IPS DF 19.7 (cell line): ENCODE data around the gene LRBA.
"Not testable (repeated sequence)": the region's sequence is repeated elsewhere in the genome, so short reads cannot be mapped to it uniquely, and the experiment has no call there.

Source experiments
- DNase-seq: peaks from one replicate; pipeline ENCODE4 v3.0.0-alpha.2; 2013; ENCODE audit warnings: low read depth, low spot score

The LRBA gene

DNA sequence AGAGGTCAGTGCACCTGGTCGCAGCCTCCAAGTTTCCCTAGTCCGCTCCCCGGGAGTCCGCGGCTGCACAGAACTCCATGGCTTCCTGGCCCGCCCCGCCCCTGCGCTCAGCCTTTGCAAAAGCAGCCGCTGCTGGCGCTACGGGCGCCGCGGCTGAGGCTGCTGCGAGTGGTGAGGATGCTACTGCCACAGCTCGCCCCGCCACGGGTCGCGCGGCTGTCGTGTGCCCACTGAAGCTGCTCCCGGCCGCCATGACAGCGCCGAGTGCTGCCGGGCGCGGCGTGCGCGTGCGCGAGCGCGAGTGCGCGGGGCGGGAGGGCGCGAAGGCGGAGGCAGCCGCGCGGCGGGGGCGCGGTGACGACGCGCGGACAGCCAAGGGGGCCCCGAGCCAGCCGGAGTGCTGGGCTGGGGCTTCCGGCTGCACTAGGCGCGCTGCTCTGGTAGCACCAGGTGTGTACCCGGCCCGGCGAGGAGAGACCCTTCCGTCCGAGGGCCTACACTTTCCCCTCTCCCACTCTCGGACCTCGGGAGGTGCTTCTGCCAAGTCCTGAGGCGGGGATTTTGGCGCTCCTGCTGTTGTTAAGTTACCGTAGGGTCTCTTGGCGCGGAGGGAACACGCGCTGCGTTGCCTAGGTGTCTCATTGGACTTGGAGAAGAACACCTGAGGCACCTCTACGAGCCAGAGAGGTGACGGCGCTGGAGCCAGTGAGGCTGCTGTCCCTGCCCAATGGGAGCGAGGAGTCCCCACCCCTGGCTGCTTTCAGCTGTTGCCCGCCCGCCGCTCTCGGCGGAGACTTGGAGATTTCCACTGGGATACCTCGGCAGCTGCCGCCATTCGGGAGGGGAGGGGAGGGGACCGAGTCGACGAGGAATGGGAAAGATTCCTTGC lies 619 bp upstream of the LRBA start:
- peak; percentile 54 for DNase-seq

DNA sequence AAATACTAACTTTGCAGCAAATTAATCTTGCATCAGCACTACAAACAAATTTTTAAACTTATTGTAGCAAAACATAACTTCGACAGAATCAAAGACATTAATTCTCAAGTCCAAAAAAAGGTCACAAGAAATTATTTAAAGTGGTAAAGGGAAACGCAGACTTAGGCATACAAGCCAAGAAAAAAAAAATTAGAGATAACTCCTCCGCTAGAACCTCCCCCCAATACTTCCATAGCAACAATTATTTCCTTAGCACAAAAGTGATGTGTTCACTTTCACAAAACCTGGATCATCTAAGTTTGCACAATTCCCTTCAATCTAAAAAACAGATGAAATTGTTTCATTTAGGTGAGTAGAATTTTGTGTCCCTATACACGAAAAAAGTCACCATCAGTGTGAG lies 1.1 kb downstream of the LRBA start:
- no peak for DNase-seq

DNA sequence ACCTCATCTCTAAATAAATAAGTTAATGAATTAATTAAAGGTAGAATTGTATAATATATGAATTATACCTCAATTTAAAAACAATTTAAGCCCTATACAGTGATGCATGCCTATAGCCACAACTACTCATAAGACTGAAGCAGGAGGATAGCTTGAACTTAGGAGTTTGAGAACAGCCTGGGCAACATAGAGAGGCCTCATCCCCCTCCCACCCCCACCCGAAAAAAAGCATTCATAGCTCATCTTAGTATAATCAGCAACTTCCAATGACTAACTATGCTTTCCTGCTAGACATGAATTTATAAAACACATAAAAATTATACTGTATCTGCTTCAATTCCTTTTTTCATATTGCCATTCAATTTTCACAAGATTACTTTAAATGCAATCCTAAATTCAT lies 1.6 kb downstream of the LRBA start:
- DNase-seq: no peak

DNA sequence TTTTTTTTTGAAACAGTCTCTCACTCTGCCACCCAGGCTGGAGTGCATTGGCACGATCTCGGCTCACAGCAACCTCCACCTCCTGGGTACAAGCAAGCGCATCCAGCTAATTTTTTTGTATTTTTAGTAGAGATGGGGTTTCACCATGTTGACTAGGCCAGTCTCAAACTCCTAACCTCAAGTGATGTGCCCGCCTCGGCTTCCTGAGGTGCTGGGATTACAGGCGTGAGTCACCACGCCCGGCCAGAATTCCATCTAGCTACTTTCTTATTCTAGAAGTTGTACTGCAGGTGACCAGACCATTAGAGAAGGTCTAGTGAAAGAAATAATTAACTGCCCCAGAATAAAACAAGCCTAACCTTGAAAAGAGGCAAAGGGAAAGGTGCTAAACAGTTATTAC lies 2.3 kb downstream of the LRBA start:
- DNase-seq: no peak

DNA sequence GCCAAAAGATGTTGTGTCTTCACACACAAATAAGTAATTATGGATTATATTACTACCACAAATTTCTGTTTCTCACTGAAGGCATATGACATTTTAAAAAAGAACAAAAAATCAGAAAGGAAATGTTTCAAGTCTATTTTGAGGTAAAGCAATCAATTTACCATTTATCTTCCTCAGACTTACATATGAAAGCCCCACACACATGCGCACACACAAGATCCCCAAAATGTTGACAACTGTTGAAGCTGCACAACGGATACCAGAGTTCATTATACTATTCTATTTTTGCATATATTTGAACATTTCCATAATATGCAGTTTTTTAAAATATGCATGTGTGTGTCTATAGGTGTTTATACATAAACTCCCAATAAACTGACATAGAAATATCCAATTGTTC lies 2.7 kb downstream of the LRBA start:
- no peak for DNase-seq

DNA sequence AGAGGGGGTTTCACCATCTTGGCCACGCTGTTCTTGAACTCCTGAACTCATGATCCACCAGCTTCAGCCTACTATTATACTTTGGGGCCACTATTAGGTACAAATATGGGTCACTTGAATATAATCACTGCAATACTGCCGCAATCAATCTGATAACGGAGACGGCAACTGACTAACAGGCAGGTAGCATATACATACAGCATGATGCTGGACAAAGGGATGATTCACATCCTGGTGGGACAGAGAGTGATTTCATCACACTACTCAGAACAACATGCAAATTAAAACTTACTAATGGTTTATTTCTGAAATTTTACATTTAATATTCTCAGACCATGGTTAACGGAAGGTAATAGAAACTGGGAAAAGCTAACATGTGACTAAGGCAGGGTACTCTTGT lies 10.9 kb downstream of the LRBA start:
- no peak for DNase-seq

DNA sequence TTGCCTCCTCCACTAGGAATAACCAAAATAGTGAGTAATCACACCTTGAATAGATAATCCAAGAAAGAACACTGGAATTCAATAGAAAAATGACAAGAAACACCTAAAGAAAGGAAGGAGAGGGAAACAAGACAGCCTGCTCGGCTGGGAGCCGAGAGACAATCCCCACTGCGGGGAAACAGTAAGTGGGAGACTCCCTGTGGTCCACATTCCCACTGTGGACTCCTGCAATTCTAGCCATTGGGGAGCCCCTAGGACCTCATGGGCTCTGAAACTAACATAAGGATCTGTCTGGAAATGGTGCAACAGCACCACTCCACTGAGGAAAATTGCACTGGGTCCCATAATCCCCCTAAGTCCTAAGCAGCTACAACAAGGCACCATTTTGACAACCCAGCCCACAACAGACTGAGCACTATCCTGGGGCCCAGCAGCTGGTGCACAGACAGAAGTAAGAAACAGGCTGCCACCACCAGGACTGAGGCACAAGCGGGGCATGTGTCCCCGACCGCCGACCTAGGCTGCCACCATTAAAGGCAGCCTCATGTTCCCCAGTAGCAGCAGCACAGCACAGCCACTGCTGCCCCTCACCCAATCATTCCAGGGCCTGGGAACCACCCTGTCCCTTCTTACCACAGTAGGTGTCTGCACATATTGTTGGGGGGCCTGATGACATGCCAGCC lies 14.2 kb downstream of the LRBA start:
- DNase-seq: no peak

DNA sequence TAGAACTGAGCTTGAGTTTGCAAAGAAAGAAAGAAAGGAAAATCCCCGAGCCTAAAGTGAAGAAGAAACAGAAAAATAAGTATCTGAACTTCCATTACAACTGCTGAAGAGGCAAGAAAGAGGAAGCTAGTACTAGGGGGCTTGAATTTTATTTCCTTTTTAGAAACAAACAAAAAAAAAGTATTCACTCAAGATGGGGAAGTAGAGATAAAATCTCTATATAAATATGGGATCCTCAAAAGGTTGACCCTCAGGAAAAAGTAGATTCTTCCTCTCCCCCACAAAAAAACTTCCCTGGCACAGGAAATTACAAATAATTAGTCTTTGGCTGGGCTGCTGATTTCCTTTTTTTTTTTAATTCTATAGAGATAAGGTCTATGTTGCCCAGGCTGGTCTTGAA lies 16.0 kb downstream of the LRBA start:
- no peak for DNase-seq

DNA sequence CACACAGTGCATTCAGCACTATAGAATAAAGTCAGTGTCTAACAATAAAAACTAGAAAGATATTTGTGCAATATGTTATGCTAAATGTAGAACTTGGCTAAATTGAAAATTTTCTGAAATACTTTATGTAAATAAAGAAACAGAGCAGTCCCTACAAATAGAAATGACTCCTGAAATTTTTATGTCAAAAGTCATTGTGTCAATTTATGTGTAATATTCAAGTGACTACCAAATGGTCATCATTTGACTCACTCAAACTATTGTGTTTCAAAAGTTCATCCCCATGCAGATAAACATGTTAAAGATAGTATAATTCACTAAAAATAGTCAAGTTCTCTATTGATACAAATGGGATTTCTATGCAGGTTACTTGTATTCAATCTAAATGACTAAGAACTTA lies 17.9 kb downstream of the LRBA start:
- no peak for DNase-seq

DNA sequence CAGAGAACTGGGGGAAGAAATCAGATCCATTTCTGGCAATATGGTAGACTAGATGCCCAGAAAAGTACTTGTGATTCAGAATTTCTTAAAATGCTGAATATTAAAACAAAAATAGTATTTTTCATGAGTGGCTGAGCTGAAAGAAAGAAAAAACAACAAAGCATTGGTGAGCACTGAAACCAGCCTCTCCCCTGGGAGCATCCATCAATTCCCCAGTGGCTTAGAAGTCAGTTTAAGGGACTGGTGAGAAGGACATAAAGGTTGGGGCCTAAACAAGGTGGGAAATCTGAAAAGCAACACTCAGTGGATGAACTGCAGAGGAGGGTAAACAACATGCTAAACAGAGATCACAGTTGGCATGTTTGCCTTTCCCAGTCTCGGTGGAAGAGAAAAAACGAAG lies 20.4 kb downstream of the LRBA start:
- no peak for DNase-seq

DNA sequence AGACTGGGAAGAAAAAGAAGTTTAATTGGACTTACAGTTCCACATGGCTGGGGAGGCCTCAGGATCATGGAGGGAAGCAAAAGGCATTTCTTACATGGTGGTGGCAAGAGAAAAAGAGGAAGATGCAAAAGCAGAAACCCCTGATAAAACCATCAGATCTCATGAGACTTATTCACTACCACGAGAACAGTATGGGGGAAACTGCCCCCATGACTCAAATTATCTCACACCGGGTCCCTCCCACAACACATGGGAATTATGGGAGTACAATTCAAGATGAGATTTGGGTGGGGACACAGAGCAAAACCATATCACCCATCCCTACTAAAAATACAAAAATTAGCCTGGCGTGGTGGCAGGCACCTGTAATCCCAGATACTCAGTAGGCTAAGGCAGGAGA lies 21.5 kb downstream of the LRBA start:
- DNase-seq: not testable (repeated sequence)

DNA sequence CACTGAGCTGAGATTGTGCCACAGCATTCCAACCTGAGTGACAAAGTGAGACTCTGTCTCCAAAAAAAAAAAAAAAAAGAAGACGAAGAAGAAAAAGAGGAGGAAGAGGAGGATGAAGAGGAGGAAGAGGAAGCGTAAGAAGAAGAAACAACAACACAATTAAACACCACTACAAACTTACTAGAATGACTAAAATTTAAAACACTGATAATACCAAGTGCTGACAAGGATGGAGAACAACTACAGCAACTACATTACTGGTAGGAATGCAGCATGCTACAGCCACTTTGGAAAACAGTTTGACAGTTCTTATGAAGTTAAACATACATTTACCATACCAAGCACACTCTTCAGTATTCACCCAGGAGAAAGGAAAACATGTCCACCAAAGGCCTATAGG lies 24.1 kb downstream of the LRBA start:
- DNase-seq: no peak

DNA sequence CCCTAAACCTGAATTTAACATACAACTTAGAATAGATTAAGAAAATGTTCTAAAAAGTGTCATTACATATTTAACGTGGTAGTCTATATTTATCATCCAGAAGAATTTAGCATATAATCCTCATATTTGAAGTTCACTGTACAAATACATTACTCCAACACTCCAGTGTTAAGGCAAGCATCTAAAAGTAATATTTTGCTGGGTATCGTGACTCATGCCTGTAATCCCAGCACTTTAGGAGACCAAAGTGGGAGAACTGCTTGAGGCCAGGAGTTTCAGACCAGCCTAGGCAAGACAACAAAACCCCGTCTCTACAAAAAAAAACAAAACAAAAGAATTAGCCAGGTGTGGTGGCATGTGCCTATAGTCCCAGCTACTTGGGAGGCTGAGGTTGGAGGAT lies 24.8 kb downstream of the LRBA start:
- DNase-seq: no peak

DNA sequence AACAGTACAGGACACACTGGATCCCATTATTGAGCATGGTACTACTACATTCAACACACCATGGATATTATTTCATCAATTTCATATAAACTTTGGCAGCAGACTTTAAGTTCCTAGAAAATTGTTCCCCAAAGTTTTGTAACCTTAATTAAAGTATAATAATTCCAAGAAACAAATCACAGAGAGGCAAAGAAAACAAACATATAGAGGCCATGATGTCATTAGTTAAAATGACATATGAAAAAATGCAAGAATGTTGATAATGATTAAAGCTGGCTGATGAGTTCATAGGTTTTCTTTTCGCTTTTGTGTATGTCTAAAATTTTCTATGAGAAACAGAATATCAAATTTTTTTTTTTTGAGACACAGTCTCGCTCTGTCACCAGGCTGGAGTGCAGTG lies 26.8 kb downstream of the LRBA start:
- no peak for DNase-seq

DNA sequence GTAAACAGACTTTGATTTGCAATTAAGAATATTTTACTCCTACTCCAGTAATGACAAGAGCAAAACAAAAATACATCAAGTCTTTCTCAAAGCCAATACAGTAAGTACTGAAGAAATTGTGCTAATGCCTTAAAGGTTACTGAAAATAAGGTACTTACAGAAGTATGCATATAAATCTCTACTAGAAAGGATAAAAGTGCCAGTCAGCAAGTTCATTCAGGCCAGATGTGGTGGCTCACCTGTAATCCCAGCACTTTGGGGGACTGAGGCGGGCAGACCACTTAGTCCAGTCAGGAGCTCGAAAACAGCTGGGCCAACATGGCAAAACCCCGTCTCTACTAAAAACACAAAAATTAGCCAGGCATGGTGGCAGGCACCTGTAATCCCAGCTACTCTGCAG lies 27.9 kb downstream of the LRBA start:
- DNase-seq: no peak

DNA sequence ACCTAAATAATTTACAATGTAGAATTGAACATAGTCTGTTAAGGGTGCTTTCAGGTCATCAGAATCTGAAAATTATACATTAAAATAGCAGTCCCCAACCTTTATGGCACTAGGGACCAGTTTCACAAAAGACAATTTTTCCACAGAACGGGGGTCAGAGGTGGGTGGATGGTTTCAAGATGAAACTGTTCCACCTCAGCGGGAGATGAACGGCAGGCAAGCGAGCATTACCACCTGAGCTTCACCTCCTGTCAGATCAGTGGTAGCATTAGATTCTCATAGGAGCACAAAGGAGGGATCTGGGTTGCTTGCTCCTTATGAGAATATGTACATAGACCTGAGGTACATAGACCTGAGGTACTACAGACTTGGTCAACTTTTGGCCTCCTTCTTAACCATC lies 29.0 kb downstream of the LRBA start:
- no peak for DNase-seq

DNA sequence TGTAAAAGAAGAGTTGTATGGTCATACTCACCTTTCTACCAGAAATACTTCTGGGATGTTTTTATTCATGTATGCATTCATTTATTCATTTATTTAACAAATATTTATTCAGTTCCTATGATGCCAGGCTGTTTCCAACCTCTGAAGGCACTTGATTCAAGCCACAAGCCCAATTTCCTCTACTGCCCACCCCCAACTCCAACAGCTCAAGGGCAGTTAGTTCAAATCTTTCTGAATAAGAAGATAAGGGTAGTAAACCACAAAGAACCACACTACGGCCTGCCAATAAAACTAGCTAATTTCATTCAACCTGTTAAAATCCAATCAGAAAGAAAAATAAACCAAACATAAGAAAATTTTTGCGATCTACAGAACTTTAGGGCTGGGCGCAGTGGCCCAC lies 31.2 kb downstream of the LRBA start:
- DNase-seq: no peak

DNA sequence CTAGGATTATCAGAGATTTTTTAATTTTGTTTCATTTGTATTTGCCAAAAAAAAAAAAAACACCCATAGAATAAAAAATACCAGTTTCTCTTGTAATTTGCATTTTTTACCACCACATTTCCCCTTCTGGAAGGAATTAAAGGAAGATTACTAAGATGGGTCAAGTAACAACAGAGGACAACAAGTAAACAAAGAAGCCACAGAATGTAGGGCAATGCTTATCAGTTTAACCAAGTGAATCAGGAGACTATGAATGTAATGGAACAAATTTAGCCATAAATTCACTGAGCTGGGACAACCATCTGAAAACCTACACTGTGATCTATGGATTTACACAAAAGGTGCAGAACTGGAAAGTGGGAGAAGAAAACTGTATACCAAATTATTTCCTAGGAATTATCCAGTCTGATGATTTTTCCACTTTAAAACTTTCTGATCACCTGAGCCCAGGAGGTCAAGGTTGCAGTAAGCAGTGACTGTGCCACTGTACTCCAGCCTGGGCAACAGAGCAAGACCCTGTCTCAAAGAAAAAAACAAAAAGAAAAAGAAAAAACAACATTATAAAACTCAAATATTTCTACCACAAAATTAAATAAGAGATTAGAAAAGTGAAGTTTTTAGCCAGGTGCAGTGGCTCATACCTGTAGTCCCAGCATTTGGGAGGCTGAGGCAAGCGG lies 32.4 kb downstream of the LRBA start:
- DNase-seq: no peak

DNA sequence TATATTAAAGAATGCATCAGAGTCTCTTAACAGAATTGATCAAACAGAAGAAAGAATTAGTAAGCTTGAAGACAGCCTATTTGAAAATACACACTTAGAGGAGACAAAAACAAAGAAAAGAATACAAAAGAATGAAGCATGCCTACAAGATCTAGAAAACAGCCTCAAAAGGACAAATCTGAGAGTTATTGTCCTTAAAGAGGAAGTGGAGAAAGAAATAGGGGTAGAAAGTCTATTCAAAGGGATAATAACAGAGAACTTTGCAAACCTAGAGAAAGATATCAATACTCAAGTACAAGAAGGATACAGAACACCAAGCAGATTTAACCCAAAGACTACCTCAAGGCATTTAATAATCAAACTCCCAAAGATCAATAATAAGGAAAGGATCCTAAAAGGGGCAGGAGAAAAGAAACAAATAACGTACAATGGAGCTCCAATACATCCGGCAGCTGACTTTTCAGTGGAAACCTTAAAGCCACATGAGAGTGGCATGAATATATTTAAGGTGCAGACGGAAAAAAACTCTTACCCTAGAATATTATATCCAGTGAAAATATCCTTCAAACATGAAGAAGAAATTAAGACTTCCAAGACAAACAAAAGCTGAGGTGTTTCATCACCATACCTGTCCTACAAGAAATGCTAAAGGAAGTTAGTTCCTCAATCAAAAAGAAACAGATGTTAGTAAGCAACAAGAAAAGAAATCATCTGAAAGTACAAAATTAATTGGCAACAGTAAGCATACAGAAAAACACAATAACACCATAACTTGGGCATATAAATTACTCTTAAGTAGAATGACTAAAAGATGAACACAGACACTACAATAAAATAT lies 36.1 kb downstream of the LRBA start:
- DNase-seq: no peak

DNA sequence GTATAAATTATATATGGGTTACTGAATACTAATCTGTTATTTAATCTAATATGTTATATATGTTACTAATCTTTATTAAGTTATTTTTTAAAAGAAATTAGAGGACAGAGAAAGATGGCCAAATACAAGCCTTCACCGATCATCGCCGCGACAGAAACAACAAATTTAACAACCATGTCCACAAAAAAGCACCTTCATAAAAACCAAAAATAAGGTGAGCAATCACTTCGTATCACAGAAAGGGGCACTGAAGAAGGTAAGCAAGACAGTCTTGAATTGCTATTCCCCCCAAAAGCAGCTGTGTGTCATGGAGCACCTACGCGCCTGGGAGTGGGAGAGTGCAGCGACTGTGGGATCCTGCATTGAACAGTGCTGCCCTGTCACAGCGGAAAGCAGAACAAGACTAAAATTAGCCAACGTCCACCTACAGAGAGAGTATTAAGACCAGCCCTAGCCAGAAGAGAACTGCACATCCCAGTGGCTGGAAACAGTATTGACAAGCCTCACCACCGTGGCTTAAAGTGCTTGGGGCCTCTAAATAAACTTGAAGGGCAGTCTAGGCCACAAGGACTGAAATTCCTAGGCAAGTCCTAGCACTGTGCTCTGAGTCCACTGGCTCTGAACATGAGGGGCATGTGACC lies 38.5 kb downstream of the LRBA start:
- peak; percentile 42 for DNase-seq

DNA sequence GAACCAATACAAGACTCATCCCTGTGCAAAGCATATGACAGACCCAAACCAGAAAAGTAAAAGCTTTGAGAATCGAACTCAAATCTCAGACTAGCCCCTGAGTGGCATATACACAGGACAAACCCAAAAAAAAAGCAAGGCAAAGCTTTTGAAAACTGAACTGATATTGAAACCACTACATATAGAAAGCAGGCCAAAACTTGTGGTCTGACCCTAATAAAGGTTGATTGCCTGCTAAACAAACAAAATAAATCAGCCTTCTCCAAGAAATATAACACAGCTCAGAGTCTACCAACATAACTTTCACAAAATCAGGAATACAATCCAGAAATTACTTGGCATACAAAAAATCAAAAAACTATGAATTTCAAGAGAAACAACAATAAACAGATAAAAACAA lies 40.3 kb downstream of the LRBA start:
- DNase-seq: no peak
